GM19397 (cell line): ENCODE measurements around the gene PTPN3.

Source experiments
- ATAC-seq: cut with Tn5 transposase; IDR thresholded peaks from one replicate; pipeline ENCODE4 v1.9.1; 2021; ENCODE audit warnings: mild to moderate bottlenecking, moderate library complexity; ENCODE audit not compliant: unreplicated experiment

The PTPN3 gene

GRCh38 chr9:109426626-109427402 is 71.3 kb downstream of the PTPN3 start:
- no peak for ATAC-seq

GRCh38 chr9:109424618-109425017 is 73.5 kb downstream of the PTPN3 start:
- no peak for ATAC-seq

- ATAC-seq, result no peak
These were observed 74.2 kb downstream of the PTPN3 start for GRCh38 chr9:109423877-109424276.

- peak; percentile 72 for ATAC-seq
These were observed 75.5 kb downstream of the PTPN3 start for GRCh38 chr9:109422641-109423040.

GRCh38 chr9:109421026-109421970 is 76.8 kb downstream of the PTPN3 start:
- ATAC-seq, result no peak

GRCh38 chr9:109419531-109419930 is 78.6 kb downstream of the PTPN3 start:
- no peak for ATAC-seq

GRCh38 chr9:109418827-109419226 is 79.3 kb downstream of the PTPN3 start:
- ATAC-seq, result peak; percentile 36

- no peak for ATAC-seq
These were observed 80.2 kb downstream of the PTPN3 start for GRCh38 chr9:109417585-109418544.

GRCh38 chr9:109417054-109417453 is 81.1 kb downstream of the PTPN3 start:
- ATAC-seq, result no peak

GRCh38 chr9:109416135-109416706 is 81.9 kb downstream of the PTPN3 start:
- peak; percentile 47 for ATAC-seq

GRCh38 chr9:109414125-109414785 is 83.9 kb downstream of the PTPN3 start:
- ATAC-seq, result no peak

GRCh38 chr9:109411798-109412352 is 86.2 kb downstream of the PTPN3 start:
- peak; percentile 37 for ATAC-seq

GRCh38 chr9:109411069-109411761 is 86.9 kb downstream of the PTPN3 start:
- ATAC-seq, result peak; percentile 41

- no peak for ATAC-seq
These were observed 88.2 kb downstream of the PTPN3 start for GRCh38 chr9:109409773-109410397.

GRCh38 chr9:109408759-109409462 is 89.2 kb downstream of the PTPN3 start:
- ATAC-seq, result no peak

GRCh38 chr9:109403766-109404320 is 94.3 kb downstream of the PTPN3 start:
- no peak for ATAC-seq

GRCh38 chr9:109403116-109403515 is 95.0 kb downstream of the PTPN3 start:
- ATAC-seq, result no peak

- no peak for ATAC-seq
These were observed 96.2 kb downstream of the PTPN3 start for GRCh38 chr9:109401990-109402318.
